HG03103 (cell line): ENCODE measurements around the gene SELPLG.
"Not testable (repeated sequence)": the region's sequence is repeated elsewhere in the genome, so short reads cannot be mapped to it uniquely, and the experiment has no call there.

ENCODE experiments used
- ATAC-seq: cut with Tn5 transposase; IDR thresholded peaks from one replicate; pipeline ENCODE4 v1.9.1; 2021; ENCODE audit warnings: low read depth; ENCODE audit not compliant: unreplicated experiment

Gene SELPLG, protein sequence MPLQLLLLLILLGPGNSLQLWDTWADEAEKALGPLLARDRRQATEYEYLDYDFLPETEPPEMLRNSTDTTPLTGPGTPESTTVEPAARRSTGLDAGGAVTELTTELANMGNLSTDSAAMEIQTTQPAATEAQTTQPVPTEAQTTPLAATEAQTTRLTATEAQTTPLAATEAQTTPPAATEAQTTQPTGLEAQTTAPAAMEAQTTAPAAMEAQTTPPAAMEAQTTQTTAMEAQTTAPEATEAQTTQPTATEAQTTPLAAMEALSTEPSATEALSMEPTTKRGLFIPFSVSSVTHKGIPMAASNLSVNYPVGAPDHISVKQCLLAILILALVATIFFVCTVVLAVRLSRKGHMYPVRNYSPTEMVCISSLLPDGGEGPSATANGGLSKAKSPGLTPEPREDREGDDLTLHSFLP

DNA sequence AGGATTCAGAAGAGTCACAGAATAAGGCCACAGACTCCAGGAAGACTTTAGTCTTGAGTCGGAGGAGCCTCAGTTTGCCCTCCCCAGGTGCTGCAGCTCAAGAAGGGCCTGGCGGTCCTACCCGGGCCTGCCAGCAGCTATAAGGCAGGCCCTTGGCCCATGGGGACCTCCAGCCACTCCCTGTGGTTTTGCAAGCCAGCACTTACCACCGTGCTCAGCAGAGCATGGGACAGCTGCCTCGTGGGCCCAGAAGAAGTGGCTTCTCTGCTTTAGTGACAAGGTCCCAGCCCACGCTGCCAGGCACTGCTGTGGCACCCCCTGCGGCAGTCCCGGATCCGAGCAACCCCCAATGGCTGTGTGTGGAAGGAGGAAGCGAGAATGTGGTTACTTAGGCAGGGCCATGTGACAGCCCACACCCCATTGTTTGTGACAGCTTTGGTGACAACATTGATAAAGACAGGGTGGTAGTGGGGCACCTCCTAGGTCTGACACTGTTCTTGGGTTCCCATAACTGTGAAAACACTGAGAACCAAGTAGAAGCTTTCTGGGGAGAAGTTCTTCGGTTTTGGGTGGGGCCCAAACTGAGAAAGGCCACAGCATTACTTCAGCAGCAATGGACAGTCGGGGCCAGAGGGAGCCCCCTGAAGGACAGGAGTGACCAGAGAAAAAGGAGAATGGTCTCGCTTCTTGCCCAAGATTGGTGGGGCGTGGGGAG, at the start of gene SELPLG:
SELPLG (minus strand) TSS at position 361 of the 715 bp plus-strand sequence. CDS start 9,587 bp downstream, outside the sequence.
- peak; percentile 45 for ATAC-seq

DNA sequence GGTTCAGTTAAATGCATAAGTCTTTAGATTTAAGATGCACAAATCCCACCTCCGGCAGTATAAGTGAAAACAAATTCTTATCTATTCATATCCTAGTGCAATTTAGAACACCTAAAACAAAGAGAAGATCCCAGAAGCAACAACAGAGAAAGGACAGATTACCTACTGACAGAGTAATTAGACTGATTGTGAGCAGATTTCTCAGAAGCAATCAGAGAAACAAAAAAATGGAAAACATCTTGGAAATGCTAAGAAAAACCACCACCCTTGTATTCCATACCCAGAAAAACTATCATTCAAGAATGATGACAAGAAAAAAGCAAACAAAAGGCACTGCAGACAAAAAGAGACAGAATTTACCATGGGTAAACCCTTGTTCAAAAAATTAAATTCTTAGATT, 47.6 kb upstream of the SELPLG start:
- no peak for ATAC-seq

DNA sequence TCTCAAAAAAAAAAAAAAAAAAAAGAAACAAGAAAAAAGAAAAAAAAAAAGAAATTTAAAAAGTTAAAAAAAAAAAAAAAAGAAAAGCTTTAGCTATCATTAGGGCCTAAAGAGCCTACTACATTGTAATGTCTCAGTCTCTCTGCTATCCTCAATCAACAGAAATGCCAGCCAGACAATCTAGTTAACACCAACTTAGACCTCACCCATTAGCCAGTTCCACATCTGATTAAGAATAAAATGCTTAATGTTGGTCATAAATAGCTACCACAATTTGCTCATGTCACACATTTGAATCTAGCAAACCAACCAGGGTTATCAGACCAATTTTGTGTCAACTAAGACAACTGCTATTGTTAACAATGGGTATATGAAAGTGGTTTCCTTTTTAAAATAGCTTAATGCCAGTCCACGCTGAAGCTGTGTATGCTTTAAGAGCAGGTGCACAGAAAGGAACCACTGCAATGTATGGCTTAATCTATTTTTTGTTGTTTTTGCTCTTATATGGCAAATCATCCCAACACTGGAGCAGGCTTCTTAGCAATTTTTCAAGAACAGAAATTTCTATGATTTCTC, 45.5 kb upstream of the SELPLG start:
- ATAC-seq = no peak

DNA sequence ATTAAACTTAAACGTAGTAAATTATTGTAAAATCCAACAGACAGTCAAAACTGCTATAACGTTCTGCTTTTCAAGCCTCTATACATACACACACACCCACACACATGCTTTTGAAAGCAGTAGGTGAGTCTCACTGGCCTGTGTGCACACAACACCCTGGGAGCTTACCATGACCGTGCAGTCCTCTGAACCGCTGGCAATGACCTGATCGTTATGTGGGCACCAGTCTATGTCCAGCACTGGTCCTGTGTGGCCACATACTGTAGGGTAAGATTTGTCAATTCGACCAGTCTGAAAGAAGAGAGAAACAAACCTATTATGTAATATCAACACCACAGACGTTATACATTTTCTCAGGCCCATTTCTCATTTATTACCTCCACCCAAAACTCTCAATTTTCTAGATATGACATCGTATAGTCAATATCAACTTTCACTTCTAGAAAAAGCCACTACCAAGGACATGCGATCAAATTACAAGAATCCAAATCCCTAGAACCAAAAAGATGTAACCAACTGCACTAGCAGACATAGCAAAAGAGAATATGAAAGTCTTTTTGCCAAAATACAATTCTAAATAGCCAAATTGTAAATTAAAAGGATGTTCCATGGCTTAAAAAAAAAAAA, 44.5 kb upstream of the SELPLG start:
- no peak for ATAC-seq

DNA sequence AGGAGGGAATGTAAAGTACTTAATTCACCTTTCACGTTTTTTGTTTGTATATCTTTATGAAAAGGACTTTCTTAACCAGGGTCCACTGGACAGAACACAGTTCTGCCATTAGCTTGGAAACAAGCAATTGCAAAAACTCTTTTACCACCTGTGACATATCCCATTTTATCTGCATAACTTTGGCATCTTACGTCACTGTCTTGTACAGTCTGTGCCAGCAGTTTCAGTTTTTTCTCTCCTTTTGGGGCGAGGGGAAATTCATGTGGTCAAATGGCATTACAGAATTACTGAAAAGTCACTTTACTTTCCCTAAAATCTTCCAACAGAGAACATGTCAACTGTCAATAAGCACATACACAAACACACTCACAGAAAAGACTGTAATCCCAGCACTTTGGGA, 43.7 kb upstream of the SELPLG start:
- no peak for ATAC-seq

DNA sequence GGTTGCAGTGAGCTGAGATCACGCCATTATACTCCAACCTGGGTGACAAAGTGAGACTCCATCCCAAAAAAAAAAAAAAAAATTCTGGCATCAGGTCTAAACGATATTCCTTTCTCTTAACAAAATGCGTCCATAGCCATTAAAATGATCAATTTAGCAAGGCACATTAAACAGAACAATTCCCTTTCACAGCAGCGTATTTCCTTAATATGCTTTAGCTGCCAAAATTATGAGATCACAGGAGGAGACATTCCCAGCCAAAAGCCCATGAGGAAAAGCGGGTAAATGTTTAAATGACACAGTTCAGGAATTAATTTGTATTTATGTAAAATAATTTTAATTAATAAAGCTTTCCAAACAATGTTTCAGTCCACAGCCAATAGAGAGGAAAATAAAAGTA, 43.0 kb upstream of the SELPLG start:
- no peak for ATAC-seq

DNA sequence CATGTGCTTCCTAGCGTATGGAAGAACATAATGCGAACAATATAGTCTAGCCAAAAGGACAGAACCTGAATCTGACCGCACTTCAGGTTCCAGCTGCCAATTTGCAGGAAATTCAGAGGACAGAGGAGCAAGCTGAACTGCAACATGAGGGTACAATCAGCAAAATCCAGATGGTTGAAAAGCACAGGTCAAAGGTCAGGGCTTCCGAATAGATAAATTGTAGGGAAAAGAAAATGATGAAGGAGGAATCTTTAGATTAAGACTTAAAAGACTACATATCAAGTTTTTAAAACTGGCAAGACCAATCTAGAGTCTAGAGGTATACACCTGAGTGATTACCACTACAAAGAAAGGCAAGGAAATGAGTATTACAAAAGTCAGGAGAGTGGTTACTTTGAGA, 42.1 kb upstream of the SELPLG start:
- ATAC-seq = no peak

DNA sequence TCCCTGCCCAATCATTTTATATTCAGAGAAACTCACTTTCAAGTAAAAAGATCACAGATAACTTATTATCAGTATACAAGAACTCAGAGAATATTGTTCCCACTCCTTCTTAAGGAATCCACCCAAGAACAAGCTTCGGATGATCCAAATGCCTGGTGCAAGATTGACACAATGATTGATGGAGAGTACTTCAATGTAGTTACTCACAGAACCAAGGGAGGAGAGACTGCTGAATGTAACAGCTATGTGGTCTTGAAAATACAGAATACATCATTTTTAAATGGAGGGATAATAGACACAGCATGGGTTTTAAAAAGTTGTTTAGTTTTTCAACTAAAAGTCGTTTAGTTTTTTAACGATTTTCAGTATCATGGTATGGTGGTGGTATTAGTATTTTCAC, 38.4 kb upstream of the SELPLG start:
- ATAC-seq = no peak

DNA sequence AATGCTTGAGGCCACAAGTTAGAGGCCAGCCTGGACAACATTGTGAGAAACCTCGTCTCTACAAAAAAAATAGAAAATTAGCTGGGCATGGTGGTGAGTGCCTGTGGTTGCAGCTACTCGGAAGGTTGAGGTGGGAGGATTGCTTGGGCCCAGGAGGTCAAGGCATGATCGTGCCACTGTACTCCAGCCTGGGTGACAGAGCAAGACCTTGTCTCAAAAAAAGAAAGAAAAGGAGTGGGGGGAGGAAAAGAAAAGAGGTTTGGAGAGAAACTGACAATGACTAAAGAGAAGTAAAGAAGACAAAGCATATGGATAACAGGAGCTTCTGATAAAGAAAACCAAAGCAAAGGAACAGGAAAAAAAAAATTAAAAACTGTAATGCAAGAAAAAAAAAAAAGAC, 37.4 kb upstream of the SELPLG start:
- ATAC-seq = no peak

DNA sequence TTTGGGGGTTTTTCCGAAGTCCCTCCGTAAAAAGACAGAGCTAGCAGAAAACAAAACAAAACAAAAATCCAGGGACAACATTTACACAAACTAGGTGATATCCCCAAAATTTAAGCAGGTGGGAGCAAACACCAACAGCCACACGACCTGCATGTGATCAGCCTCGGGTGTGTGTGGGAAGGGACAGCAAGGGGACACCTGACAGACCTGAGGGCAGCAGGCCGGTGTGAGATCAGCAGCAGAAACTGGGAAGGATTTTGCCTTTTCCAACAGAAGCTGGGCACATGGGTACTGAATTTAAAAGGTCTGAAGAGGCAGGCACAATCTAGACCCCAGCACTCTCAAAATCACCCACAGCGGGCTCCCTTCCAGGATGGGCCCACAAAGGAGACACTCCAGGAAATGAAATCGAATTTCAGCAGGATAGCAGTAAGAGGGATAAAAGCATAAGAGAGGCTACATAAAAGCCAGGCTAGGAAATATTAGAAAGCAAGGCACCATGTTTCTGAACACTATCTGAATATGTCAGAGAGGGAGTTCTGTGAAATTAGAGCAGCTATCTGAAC, 36.5 kb upstream of the SELPLG start:
- ATAC-seq = no peak

DNA sequence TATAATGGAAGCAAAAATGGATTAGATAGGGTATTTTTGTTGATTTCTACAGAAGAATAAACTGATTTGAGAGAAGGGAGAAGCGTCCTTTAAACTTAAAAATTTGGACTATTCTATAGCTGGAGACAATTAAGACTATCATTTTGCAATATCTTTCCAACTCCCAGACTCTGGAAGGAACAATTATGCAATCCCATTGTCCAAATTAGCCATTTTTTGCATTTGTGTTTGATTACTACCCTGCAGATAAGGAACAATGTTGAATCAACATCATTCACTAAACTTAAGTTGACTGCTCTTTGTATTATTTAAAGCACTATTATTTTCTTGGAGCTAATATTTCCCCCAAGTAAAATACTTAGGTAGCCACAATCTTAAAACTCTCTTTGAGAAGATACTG, 34.8 kb upstream of the SELPLG start:
- ATAC-seq = no peak

DNA sequence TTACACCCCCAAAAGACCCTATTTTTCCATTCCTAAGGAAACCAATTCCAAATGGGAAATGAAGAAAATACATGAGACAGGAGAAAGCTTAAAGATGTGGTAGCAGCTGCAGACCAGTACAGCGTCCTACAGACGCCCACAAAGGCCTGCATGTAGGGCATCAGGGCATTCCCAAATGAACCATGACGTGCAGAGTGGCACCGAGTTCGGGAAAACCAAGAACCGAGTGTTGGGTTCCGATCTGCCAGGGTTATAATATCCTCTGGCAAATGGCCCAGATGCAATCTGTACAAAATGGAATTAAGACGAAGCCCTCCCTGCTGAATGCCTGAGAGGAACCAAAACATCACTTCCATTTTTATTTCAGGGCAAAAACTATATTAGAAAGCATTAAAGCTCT, 34.4 kb upstream of the SELPLG start:
- no peak for ATAC-seq

DNA sequence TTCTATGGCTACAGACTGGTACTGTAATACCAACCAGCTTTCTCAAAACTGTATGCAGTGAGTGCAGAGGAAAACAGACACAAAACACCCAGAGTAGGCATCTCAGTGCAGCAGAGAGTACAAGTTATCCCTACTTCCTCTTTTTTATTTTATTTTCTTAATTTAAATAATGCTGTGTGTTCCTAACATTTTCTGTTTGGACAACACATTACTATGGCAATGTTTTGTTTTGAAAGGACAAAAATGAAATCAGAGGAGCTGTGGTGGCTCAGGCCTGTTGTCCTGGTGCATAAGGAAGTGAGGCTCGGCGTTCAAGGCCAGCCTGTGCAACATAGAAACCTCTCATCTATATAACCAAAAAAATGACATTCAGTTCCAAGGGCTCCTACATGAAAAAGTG, 33.7 kb upstream of the SELPLG start:
- ATAC-seq = no peak

DNA sequence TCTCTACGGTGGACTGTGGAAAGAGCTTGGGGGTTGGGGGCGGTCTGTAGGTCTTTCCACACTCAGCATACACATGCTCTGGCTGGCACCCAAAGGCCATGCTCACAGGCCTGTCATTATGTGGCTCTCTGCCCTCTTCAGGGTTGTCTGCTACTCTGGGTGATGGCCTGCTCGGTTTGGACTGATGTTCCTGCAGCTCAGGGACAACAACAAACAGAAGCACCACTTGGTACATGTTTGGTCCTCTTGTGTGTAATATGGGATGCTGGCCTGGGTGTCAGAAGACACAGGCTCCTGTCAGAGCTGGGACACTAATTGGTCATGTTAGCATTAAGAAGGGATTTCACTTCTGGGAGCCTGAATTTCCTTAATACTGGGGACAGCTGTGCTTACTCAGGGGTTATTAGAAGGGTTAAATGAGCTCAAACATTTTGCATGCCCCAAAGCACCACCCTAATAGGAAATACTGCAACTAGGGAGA, 32.7 kb upstream of the SELPLG start:
- no peak for ATAC-seq

DNA sequence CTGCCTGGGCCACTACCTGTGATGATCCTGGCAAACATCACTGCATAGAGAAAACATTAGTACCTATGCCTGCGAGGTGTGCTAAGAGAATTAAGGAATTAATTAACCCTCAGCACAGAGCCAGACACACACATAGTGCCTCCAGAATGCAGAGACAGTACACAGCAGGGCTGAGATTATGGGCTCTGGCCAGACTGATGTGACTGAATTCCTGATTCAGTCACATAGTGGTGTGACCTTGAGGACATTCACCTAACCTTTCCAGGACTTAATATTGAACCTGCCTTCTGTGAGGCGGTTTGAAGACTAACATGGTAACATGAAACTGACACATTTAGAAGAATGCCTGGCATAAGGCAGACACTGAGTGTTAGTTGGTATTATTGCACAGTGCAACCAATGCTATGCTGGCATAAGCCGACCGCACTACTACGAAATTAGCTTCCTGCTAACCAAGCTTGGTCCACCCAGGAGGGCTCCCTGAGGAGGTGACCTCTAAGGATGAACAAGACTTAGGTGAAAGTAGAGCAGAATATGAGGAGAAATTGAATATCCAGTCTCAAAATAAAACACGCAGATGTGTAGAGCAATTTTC, 32.0 kb upstream of the SELPLG start:
- no peak for ATAC-seq

DNA sequence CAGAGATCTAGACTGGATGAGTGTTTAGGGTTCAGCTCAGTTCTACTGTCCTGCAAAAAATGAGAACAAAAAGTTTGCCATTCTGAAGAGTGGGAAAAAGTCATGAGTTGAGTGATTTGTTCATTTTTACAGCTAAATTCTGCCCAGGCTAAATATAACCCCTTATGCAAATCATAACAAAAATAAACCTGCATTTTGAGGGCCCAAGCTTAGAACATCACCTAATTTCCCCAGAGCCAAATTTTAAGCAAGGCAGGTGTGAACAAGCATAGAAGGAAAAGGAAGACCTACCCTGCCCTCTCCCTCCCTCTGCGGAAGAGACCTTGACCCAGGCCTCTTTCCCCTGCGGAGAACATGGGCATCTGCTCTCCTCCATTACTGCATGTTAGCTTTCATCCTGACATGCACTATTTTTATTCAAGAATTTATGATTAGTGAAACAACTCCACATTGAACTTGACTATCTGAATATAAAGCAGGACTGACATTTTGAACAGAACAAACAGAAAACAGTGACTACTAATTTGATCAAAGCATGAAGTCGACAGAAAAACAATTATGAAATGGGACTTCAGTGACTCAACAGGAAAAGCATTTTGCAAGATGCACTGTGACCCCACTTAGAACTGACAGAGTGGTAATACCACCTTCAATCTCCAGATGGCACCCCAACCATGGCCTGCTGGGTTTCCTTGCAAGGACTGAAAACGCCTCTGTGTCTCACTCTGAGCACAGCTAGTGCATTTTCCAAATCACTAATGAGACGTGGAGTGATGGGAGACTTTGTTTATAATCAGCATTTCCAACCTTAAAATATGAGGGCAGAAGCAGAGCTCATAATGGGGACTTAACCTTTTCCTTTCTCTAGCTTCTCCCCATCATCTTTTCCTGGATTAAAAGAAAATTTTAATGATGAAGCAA, 30.9 kb upstream of the SELPLG start:
- peak; percentile 50 for ATAC-seq

DNA sequence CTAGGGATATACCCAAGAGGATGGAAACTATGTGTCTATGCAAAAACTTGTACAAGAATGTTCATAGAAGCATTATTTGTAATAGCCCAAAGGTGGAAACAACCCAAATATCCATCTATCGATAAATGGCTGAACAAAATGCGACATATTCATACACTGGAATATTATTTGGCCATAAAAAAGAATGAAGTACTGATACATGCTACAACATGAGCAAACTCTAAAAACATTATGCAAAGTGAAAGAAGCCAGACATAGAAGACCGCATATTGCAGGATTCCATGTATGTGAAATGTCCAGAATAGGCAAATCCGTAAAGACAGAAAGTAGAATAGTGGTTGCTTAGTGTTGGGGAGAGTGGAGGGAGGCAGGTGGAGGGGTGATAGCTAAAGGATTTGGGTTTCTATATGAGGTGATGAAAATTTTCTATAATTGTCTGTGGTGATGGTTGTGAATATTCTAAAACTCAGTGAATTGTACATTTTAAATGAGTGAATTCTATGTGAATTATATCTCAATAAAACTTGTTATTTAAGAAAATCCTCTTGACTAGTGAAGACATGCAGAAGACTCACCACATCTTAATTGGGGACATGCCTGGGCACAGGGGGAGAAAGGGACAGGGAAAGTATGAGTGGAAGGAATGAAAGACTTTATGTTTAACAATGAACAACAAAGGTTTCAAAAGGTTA, 29.8 kb upstream of the SELPLG start:
- ATAC-seq = no peak

DNA sequence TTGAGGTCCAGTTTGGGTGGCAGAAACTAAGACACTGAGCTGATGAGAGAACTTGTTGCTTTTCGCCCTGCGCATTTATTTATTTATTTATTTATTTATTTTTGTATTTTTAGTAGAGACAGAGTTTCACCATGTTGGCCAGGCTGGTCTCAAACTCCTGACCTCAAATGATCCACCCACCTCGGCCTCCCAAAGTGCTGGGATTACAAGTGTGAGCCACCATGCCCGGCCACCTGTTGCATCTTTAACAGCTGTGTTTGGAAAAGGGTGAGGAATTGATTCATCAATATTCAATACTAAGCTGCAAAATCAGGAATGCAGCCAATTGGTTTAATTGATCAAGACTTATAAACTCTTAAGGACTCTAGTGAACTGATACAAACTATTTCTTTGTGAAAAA, 24.4 kb upstream of the SELPLG start:
- not testable (repeated sequence) for ATAC-seq
